HG03558 (cell line): ENCODE results near the gene SLMAP.

Source experiments
- ATAC-seq: cut with Tn5 transposase; IDR thresholded peaks from one replicate; pipeline ENCODE4 v1.9.1; 2021; ENCODE audit warnings: moderate number of reproducible peaks; ENCODE audit not compliant: unreplicated experiment; ENCODE audit errors: extremely low read depth

Gene SLMAP

GRCh38 chr3:57923752-57924151 is 167.6 kb downstream of the SLMAP start:
- ATAC-seq = no peak

GRCh38 chr3:57927166-57927565 is 171.1 kb downstream of the SLMAP start:
- ATAC-seq = no peak

- ATAC-seq = no peak
Observed at GRCh38 chr3:57927916-57928315, 171.8 kb downstream of the SLMAP start.

GRCh38 chr3:57928511-57928910 is 172.4 kb downstream of the SLMAP start:
- no peak for ATAC-seq

- ATAC-seq = no peak
Observed at GRCh38 chr3:57929988-57930387, 173.9 kb downstream of the SLMAP start.

GRCh38 chr3:57933602-57934001 is 177.5 kb downstream of the SLMAP start:
- ATAC-seq = no peak

- ATAC-seq = no peak
Observed at GRCh38 chr3:57934373-57934772, 178.3 kb downstream of the SLMAP start.

- no peak for ATAC-seq
Observed at GRCh38 chr3:57935539-57935938, 179.4 kb downstream of the SLMAP start.

- ATAC-seq = no peak
Observed at GRCh38 chr3:57937092-57937491, 181.0 kb downstream of the SLMAP start.

GRCh38 chr3:57939775-57940174 is 183.7 kb downstream of the SLMAP start:
- no peak for ATAC-seq

- no peak for ATAC-seq
Observed at GRCh38 chr3:57942388-57942787, 186.3 kb downstream of the SLMAP start.

GRCh38 chr3:57942872-57943283 is 186.8 kb downstream of the SLMAP start:
- ATAC-seq = no peak

- ATAC-seq = no peak
Observed at GRCh38 chr3:57943525-57944495, 187.7 kb downstream of the SLMAP start.

- ATAC-seq = no peak
Observed at GRCh38 chr3:57946970-57947381, 190.9 kb downstream of the SLMAP start.

GRCh38 chr3:57948080-57948671 is 192.1 kb downstream of the SLMAP start:
- ATAC-seq = no peak

- ATAC-seq = no peak
Observed at GRCh38 chr3:57948781-57949242, 192.7 kb downstream of the SLMAP start.

- ATAC-seq = no peak
Observed at GRCh38 chr3:57949344-57949743, 193.2 kb downstream of the SLMAP start.

GRCh38 chr3:57949785-57950615 is 193.9 kb downstream of the SLMAP start:
- ATAC-seq = no peak

GRCh38 chr3:57951066-57951882 is 195.2 kb downstream of the SLMAP start:
- no peak for ATAC-seq

- ATAC-seq = no peak
Observed at GRCh38 chr3:57952208-57952631, 196.1 kb downstream of the SLMAP start.
